ENCODE measurements around the gene CYP27C1.

Gene CYP27C1

DNA sequence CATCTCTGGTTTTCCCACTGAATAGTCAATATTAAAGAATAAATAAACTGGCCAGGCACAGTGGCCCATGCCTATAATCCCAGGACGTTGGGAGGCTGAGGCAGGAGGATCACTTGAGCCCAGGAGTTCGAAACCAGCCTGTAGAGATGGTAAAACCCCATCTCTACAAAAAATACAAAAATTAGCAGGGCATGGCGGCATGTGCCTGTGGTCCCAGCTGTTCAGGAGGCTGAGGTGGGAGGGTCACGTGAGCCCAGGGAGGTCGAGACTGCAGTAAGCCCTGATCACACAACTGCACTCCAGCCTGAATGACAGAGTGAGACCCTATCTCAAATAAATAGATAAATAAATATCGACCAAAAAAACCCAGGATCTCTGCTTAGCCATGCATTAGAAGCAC, 63.0 kb downstream of the CYP27C1 start:
- H3K4me3 ChIP-seq (ENCODE audit: low read depth, low read length): no peak overlapping the region
- TF ChIP-seq CTCF (IDR thresholded peaks at IDR 0.05; ENCODE audit: insufficient read depth, low read depth, low read length, missing control alignments): no peak
- DNase-seq (ENCODE audit: low read depth): no peak

GRCh38 chr2:127155947-127156346, 64.2 kb downstream of the CYP27C1 start:
- no peak for DNase-seq (ENCODE audit: low read depth)
- TF ChIP-seq CTCF (IDR thresholded peaks at IDR 0.05; ENCODE audit: insufficient read depth, low read depth, low read length, missing control alignments): no peak
- H3K4me3 ChIP-seq (ENCODE audit: low read depth, low read length): no peak overlapping the region

- H3K4me3 ChIP-seq (ENCODE audit: low read depth, low read length): no peak overlapping the region
- DNase-seq (ENCODE audit: low read depth): no peak
- no peak for TF ChIP-seq CTCF (IDR thresholded peaks at IDR 0.05; ENCODE audit: insufficient read depth, low read depth, low read length, missing control alignments)
Measured at GRCh38 chr2:127155028-127155581, 65.0 kb downstream of the CYP27C1 start.

DNA sequence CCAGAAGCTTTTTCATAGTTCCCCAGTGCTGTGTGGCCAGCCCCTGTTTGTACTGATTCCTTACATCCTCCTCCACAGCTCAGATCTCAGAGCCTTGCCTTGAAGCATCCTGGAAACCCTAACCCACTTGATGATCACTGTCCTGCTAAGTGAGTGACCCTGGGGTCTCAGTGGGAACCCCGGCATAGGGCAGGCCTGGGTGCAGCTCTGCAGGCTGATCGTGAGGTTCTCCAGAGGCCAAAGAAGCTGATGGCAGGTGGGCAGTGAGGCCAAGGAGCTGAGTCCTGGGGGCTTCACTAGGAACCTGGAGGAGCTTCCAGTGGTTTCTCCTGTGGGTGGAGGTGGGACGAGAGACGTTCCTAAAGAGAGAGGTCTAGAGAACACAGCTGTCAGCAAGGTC, 65.7 kb downstream of the CYP27C1 start:
- no peak for DNase-seq (ENCODE audit: low read depth)
- H3K4me3 ChIP-seq (ENCODE audit: low read depth, low read length): no peak overlapping the region
- no peak for TF ChIP-seq CTCF (IDR thresholded peaks at IDR 0.05; ENCODE audit: insufficient read depth, low read depth, low read length, missing control alignments)

DNA sequence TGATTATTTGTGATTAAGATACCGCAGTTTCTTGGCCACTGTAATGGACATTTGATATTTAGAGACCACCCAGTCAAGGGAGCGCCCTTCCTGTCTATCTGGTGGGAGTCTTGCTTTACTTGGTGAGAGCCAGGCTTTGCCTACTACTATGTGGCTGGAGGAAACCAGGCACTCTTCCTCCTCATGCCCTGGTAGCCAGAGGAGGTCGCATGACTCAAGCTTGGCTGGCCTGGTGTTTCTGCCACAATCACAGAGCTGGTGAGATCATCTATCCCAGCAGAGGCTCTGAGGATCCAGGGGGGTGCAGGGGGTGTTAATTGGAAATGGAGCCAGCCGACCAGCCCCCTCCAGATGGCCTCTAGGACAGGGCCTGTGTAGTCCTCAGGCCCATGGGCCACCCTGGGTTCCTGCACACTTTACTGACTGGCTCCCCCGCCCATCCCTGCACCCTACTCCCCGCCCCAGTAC, 66.4 kb downstream of the CYP27C1 start:
- DNase-seq (ENCODE audit: low read depth): no peak
- no peak for TF ChIP-seq CTCF (IDR thresholded peaks at IDR 0.05; ENCODE audit: insufficient read depth, low read depth, low read length, missing control alignments)

GRCh38 chr2:127150996-127151395, 69.1 kb downstream of the CYP27C1 start:
- H3K4me3 ChIP-seq (ENCODE audit: low read depth, low read length): no peak overlapping the region
- no peak for TF ChIP-seq CTCF (IDR thresholded peaks at IDR 0.05; ENCODE audit: insufficient read depth, low read depth, low read length, missing control alignments)
- no peak for DNase-seq (ENCODE audit: low read depth)

More for the DNA sequence above, 66.4 kb downstream of the CYP27C1 start:
- H3K4me3 ChIP-seq (ENCODE audit: low read depth, low read length): no peak overlapping the region

- no peak for TF ChIP-seq CTCF (IDR thresholded peaks at IDR 0.05; ENCODE audit: insufficient read depth, low read depth, low read length, missing control alignments)
- no peak overlapping the region for H3K4me3 ChIP-seq (ENCODE audit: low read depth, low read length)
- DNase-seq (ENCODE audit: low read depth): no peak
Measured at GRCh38 chr2:127149384-127149783, 70.7 kb downstream of the CYP27C1 start.
